IMR-90 (cell line): ENCODE results near the gene MRPL30. TPM values are rescaled to one million over a fixed set of nuclear protein-coding genes. Genes with fewer than 3 reads are reported as not detected.

Experiments used
- ATAC-seq: fragments of 200-7000 bp; cut with Tn5 transposase; 2 replicates; pipeline ENCODE4 v1.9.1; 2020; ENCODE audit warnings: low read depth, mild to moderate bottlenecking, moderate library complexity
- BruUV-seq: library from RNA; stranded (reverse); fragments of 400-500 nt; replicated peaks from 2 replicates; lab custom pipeline; 2021; lab: Mats Ljungman, UMichigan
- CTCF ChIA-PET: fragments of 300-600 bp; formaldehyde crosslinking; extraction: SDS; loops from one replicate; lab custom pipeline; 2021; ENCODE audit warnings: antibody characterized with exemption; lab: Yijun Ruan, JAX
- POLR2A ChIA-PET: fragments of 300-600 bp; sonication (Branson Sonifier 250); formaldehyde crosslinking; loops from one replicate; lab custom pipeline; 2022; ENCODE audit warnings: antibody characterized with exemption; ENCODE audit not compliant: unreplicated experiment; lab: Charles Lee
- DNase-seq: peaks from one replicate; pipeline ENCODE4 v3.0.0; 2013
- H2AFZ ChIP-seq: replicated peaks from 2 replicates; pipeline ENCODE3; 2013; ENCODE audit warnings: low read length, mild to moderate bottlenecking; ENCODE audit not compliant: poor library complexity
- H2AK5ac ChIP-seq: 2 replicates; pipeline ENCODE4 v1.6.1; 2013; ENCODE audit warnings: low read depth, low read length, inconsistent platforms
- H2AK9ac ChIP-seq: replicated peaks from 2 replicates; pipeline ENCODE3; 2013; ENCODE audit warnings: mild to moderate bottlenecking, low read depth, low read length, moderate library complexity; ENCODE audit not compliant: poor library complexity
- H2BK120ac ChIP-seq: 2 replicates; pipeline ENCODE4 v1.6.1; 2013; ENCODE audit warnings: low read depth, low read length, inconsistent platforms
- H2BK15ac ChIP-seq: 3 replicates; pipeline ENCODE4 v1.6.1; 2013; ENCODE audit warnings: low read depth, low read length, inconsistent platforms
- H2BK20ac ChIP-seq: 2 replicates; pipeline ENCODE4 v1.6.1; 2013; ENCODE audit warnings: low read depth, mild to moderate bottlenecking, inconsistent platforms, low read length, moderate library complexity
- H2BK5ac ChIP-seq: 2 replicates; pipeline ENCODE4 v1.6.1; 2013; ENCODE audit warnings: mild to moderate bottlenecking, low read depth, low read length, inconsistent platforms; ENCODE audit not compliant: poor library complexity, severe bottlenecking
- H3K14ac ChIP-seq: replicated peaks from 2 replicates; pipeline ENCODE4 v1.6.1; 2013; ENCODE audit warnings: low read depth, low read length, inconsistent platforms
- H3K18ac ChIP-seq: 2 replicates; pipeline ENCODE4 v1.6.1; 2013; ENCODE audit warnings: low read depth, low read length, control low read depth
- H3K23ac ChIP-seq: 2 replicates; pipeline ENCODE4 v1.6.1; 2013; ENCODE audit warnings: low read depth, low read length, inconsistent platforms
- H3K27ac ChIP-seq: 2 replicates; pipeline ENCODE4 v1.5.1; 2013; ENCODE audit warnings: mild to moderate bottlenecking, control low read depth, low read length; ENCODE audit not compliant: insufficient read depth
- H3K27me3 ChIP-seq: 2 replicates; pipeline ENCODE4 v1.6.1; 2013; ENCODE audit warnings: low read length; ENCODE audit not compliant: control insufficient read depth, insufficient read depth
- H3K36me3 ChIP-seq: 2 replicates; pipeline ENCODE4 v1.6.1; 2013; ENCODE audit warnings: low read length, mixed read lengths; ENCODE audit not compliant: control insufficient read depth, insufficient read depth
- H3K4ac ChIP-seq: 2 replicates; pipeline ENCODE4 v1.6.1; 2013; ENCODE audit warnings: low read depth, low read length, inconsistent platforms
- H3K4me1 ChIP-seq: 2 replicates; pipeline ENCODE4 v1.6.1; 2013; ENCODE audit warnings: low read length, mixed read lengths; ENCODE audit not compliant: control insufficient read depth, insufficient read depth
- H3K4me2 ChIP-seq: 2 replicates; pipeline ENCODE4 v1.6.1; 2013; ENCODE audit warnings: low read depth, mild to moderate bottlenecking, control low read depth, low read length, moderate library complexity
- H3K4me3 ChIP-seq: 2 replicates; pipeline ENCODE4 v1.5.1; 2013; ENCODE audit warnings: low read depth, mild to moderate bottlenecking, control low read depth, low read length, moderate library complexity; ENCODE audit not compliant: insufficient read depth
- H3K56ac ChIP-seq: 2 replicates; pipeline ENCODE4 v1.6.1; 2013; ENCODE audit warnings: low read length, inconsistent platforms; ENCODE audit not compliant: insufficient read depth; ENCODE audit errors: extremely low read depth
- H3K79me1 ChIP-seq, 2 experiments: 2 replicates each; pipeline ENCODE4 v1.6.1; 2013; ENCODE audit warnings: low read length in 2 of 2, inconsistent platforms in 1 of 2, low read depth in 1 of 2
- H3K9ac ChIP-seq: 2 replicates; pipeline ENCODE4 v1.6.1; 2013; ENCODE audit warnings: low read depth, low read length, control low read depth
- H3K9me1 ChIP-seq: 2 replicates; pipeline ENCODE4 v1.6.1; 2013; ENCODE audit warnings: low read length, inconsistent platforms; ENCODE audit not compliant: insufficient read depth
- H3K9me3 ChIP-seq: 2 replicates; pipeline ENCODE4 v1.6.1; 2013; ENCODE audit warnings: low read length; ENCODE audit not compliant: control insufficient read depth, insufficient read depth
- H4K20me1 ChIP-seq: 2 replicates; pipeline ENCODE4 v1.6.1; 2013; ENCODE audit warnings: low read length, inconsistent platforms; ENCODE audit not compliant: insufficient read depth
- H4K5ac ChIP-seq: 2 replicates; pipeline ENCODE4 v1.6.1; 2013; ENCODE audit warnings: mild to moderate bottlenecking, low read depth, low read length, control low read depth
- H4K8ac ChIP-seq, 2 experiments: 2 replicates each; pipeline ENCODE4 v1.6.1; 2013; ENCODE audit warnings: low read depth in 2 of 2, low read length in 2 of 2, control low read depth in 1 of 2, inconsistent platforms in 1 of 2
- H4K91ac ChIP-seq: 2 replicates; pipeline ENCODE4 v1.6.1; 2013; ENCODE audit warnings: low read depth, low read length, inconsistent platforms; ENCODE audit not compliant: insufficient read depth
- CEBPB ChIP-seq: IDR thresholded peaks from 2 replicates; pipeline ENCODE4 v1.6.1; 2012; ENCODE audit warnings: low read depth, low read length, improper control_type of control experiment
- CHD1 ChIP-seq: IDR thresholded peaks from 2 replicates; pipeline ENCODE4 v1.6.1; 2012; ENCODE audit warnings: low read depth, low read length, improper control_type of control experiment
- ELK1 ChIP-seq: fragments of 150-350 bp; IDR thresholded peaks from 2 replicates; pipeline ENCODE4 v1.6.1; 2016; ENCODE audit warnings: low read depth, mild to moderate bottlenecking, low read length, moderate library complexity, borderline replicate concordance
- FOS ChIP-seq: fragments of 150-350 bp; IDR thresholded peaks from 2 replicates; pipeline ENCODE4 v1.6.1; 2016; ENCODE audit warnings: low read depth, low read length
- MAFK ChIP-seq: IDR thresholded peaks from 2 replicates; pipeline ENCODE4 v1.6.1; 2012; ENCODE audit warnings: low read depth, low read length, improper control_type of control experiment
- MAZ ChIP-seq: IDR thresholded peaks from 2 replicates; pipeline ENCODE4 v1.6.1; 2012; ENCODE audit warnings: low read depth, mild to moderate bottlenecking, low read length, improper control_type of control experiment, moderate library complexity, borderline replicate concordance
- NFE2L2 ChIP-seq: fragments of 150-350 bp; IDR thresholded peaks from 2 replicates; pipeline ENCODE4 v1.6.1; 2016; ENCODE audit warnings: low read depth, mild to moderate bottlenecking, low read length
- RFX5 ChIP-seq: IDR thresholded peaks from 2 replicates; pipeline ENCODE4 v1.8.0; 2012; ENCODE audit warnings: low read depth, mild to moderate bottlenecking, low read length, moderate library complexity
- USF2 ChIP-seq: fragments of 150-350 bp; IDR thresholded peaks from 2 replicates; pipeline ENCODE4 v1.6.1; 2017; ENCODE audit warnings: mild to moderate bottlenecking, antibody characterized with exemption, low read length, low read depth
- WGBS, 2 experiments: methylation state at CpG; one replicate each; pipeline versions ENCODE4 v1.1.5 to v1.1.7; 2013; ENCODE audit warnings: missing lambda C conversion rate in 2 of 2; ENCODE audit not compliant: insufficient read length in 1 of 2; ENCODE audit errors: extremely low coverage in 2 of 2; 5-methylcytosine and 5-hydroxymethylcytosine counted together
- dilution Hi-C: fragments of 300-500 bp; cut with HindIII; formaldehyde crosslinking; loops from one replicate; pipeline ENCODE4 v1.14.3; 2018; ENCODE audit warnings: low sequenced_read_pairs; ENCODE audit not compliant: unreplicated experiment
- in situ Hi-C: fragments of 300-500 bp; cut with MboI; formaldehyde crosslinking; loops from 3 replicates; pipeline ENCODE4 v1.14.3; 2019; ENCODE audit warnings: low sequenced_read_pairs, inconsistent platforms, mixed read lengths
- intact Hi-C: fragments of 100-400 bp; cut with micrococcal nuclease; formaldehyde crosslinking; loops from 2 replicates; pipeline ENCODE4 v1.10.0; 2022
- polyA plus RNA-seq, 3 experiments: library from polyadenylated mRNA; depleted of rRNA; stranded (reverse); fragments of >200 nt; gene quantifications; 2 replicates each; pipeline ENCODE4 v1.2.3, GENCODE V29; 2012; ENCODE audit warnings: low replicate concordance in 1 of 3
- total RNA-seq: library from RNA; depleted of rRNA; stranded (reverse); fragments of >200 nt; gene quantifications from 2 replicates; pipeline ENCODE4 v1.2.3, GENCODE V29; 2012

MRPL30 gene
- total and polyA plus RNA-seq, 2 of the 4 experiments (the other 2 are of a cell fraction) = 18.7 to 34.8 TPM

- BruUV-seq = no TSS peak
- TF ChIP-seq MAFK (no peak), USF2 (no peak), NFE2L2 (no peak), RFX5 (no peak), ELK1 (no peak), MAZ (no peak), FOS (no peak), CEBPB (no peak), CHD1 (no peak)
- dilution Hi-C loops = no loop called here
Measured at GRCh38 chr2:99217929-99218501, 37.0 kb downstream of the MRPL30 start.

More at GRCh38 chr2:99217929-99218501, 37.0 kb downstream of the MRPL30 start:
- Histone ChIP-seq H2BK15ac (no peak overlapping the region), H4K91ac (no peak overlapping the region), H3K56ac (no peak overlapping the region), H3K4ac (no peak overlapping the region), H3K27me3 (no peaks in the 10 kb centered on the region), H3K4me1 (no peaks in the 10 kb centered on the region), H3K9ac (no peak overlapping the region), H3K14ac (no peak overlapping the region), H3K27ac (no peak overlapping the region), H2BK5ac (no peak overlapping the region), H3K18ac (no peak overlapping the region), H4K5ac (no peak overlapping the region), H2BK20ac (no peak overlapping the region), H3K36me3 (no peaks in the 10 kb centered on the region), H2AFZ (no peak overlapping the region), H3K9me1 (no peaks in the 10 kb centered on the region), H3K23ac (no peak overlapping the region), H3K4me2 (no peak overlapping the region), H3K4me3 (no peak overlapping the region), H4K20me1 (no peaks in the 10 kb centered on the region), H2AK9ac (no peak overlapping the region), H3K79me1 (no peaks in the 10 kb centered on the region), H4K8ac (no peak overlapping the region), H2AK5ac (no peak overlapping the region), H3K9me3 (no peaks in the 10 kb centered on the region), H2BK120ac (no peak overlapping the region)
- ATAC-seq = no peak
- peak; percentile 2 for DNase-seq
- intact Hi-C loops = no loop called here
- ChIA-PET POLR2A (no interaction called here), CTCF (no interaction called here)
- in situ Hi-C loops = no loop called here
- WGBS, 2 experiments = 86% methylated on average over 2 of the region's 4 CpGs; no CpG with 5 or more reads in 1 of the 2 experiments
